Ascending aorta (tissue), 2 donors: ENCODE data around the gene KDM5B. TPM values are rescaled to one million over a fixed set of nuclear protein-coding genes. Genes with fewer than 3 reads are reported as not detected.

Experiments used
- DNase-seq, 2 donors: peaks; one replicate each; pipeline ENCODE4 v3.0.0-alpha.2; 2019; ENCODE audit warnings: low spot score in 2 of 2
- H3K27ac ChIP-seq, 2 donors: fragments of 200-600 bp; sonication (generic); one replicate each; pipeline ENCODE4 v1.5.1; 2016 to 2017; ENCODE audit warnings: mild to moderate bottlenecking in 1 of 2
- H3K27me3 ChIP-seq: fragments of 200-600 bp; sonication (generic); one replicate; pipeline ENCODE4 v1.5.1; 2017
- H3K36me3 ChIP-seq, 2 donors: fragments of 200-600 bp; sonication (generic); one replicate each; pipeline ENCODE4 v1.5.1; 2016
- H3K4me1 ChIP-seq, 2 donors: fragments of 200-600 bp; sonication (generic); one replicate each; pipeline ENCODE4 v1.5.1; 2016 to 2017; ENCODE audit warnings: mild to moderate bottlenecking in 1 of 2
- H3K4me3 ChIP-seq, 2 donors: fragments of 200-600 bp; sonication (generic); one replicate each; pipeline ENCODE4 v1.5.1; 2016 to 2017; ENCODE audit warnings: mild to moderate bottlenecking in 1 of 2
- H3K9me3 ChIP-seq, 2 donors: fragments of 200-600 bp; sonication (generic); one replicate each; pipeline ENCODE4 v1.5.1; 2016
- intact Hi-C: fragments of 100-400 bp; cut with DNase I; formaldehyde crosslinking; loops from one replicate; pipeline ENCODE4 v1.15.1; 2023
- total RNA-seq: library from RNA; depleted of rRNA; stranded (reverse); fragments of >200 nt; gene quantifications from one replicate; pipeline ENCODE4 v1.1.0, GENCODE V29; 2016
- TF ChIP-seq, protein P1 (sequence below), 3 experiments: fragments of 200-600 bp in 2 of 3; fragments of 450-650 bp in 1 of 3; sonication (generic) in 2 of 3; IDR thresholded peaks; one replicate each; pipeline ENCODE4 v1.5.1; 2016 to 2019; ENCODE audit warnings: antibody characterized with exemption in 3 of 3, mild to moderate bottlenecking in 1 of 3, moderate library complexity in 1 of 3

The KDM5B gene
- total RNA-seq, 1 donor from 2014 or later, result 61.7 TPM

DNA sequence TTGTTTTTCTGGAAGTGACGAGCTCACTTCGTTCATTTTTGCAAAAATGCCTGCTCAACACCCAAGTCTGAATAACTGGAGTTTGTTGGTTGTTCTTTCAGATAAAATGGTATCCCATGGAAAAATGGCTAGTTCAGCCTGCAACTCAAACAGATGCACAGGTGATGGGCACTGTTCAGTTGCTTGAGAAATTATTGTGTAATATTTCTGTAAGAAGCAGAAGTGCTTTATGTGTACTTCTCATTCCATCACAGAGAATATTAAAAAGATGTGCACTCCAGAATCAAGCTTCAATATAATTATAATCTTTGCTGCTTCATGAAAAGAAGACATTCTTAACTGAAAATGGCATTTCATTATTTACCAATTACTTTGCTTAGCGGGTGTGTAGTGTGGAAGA is 107.0 kb downstream of the KDM5B start:
- Histone ChIP-seq H3K4me1 (no peaks in the 10 kb centered on the region), H3K9me3 (no peaks in the 10 kb centered on the region), H3K27ac (no peak overlapping the region), H3K27me3 (no peaks in the 10 kb centered on the region), H3K4me3 (no peak overlapping the region), H3K36me3 (no peaks in the 10 kb centered on the region)
- TF ChIP-seq, protein P1, sequence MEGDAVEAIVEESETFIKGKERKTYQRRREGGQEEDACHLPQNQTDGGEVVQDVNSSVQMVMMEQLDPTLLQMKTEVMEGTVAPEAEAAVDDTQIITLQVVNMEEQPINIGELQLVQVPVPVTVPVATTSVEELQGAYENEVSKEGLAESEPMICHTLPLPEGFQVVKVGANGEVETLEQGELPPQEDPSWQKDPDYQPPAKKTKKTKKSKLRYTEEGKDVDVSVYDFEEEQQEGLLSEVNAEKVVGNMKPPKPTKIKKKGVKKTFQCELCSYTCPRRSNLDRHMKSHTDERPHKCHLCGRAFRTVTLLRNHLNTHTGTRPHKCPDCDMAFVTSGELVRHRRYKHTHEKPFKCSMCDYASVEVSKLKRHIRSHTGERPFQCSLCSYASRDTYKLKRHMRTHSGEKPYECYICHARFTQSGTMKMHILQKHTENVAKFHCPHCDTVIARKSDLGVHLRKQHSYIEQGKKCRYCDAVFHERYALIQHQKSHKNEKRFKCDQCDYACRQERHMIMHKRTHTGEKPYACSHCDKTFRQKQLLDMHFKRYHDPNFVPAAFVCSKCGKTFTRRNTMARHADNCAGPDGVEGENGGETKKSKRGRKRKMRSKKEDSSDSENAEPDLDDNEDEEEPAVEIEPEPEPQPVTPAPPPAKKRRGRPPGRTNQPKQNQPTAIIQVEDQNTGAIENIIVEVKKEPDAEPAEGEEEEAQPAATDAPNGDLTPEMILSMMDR (IDR thresholded peaks at IDR 0.05), result no peak
- intact Hi-C loops, result no loop called here
- no peak for DNase-seq

DNA sequence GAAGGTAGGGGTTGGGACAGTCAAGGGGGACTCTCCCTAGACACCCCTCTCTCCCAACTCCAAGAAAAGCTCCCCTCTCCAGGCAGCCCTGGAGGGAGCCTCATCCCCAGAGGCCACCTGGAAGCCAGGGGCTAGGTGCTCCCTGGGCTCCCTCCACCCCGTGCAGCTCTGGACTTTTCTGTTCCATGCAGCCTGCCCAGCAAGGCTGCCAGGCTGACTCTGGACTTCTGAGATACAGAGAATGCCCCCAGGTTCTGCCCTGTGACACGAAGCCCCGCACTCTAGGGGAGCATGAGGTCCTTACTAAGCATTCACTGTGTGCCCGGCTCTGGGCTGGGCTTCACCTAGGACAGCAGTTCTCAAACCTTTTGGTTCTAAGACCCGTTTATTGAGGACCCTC is 108.2 kb downstream of the KDM5B start:
- no peak for DNase-seq
- Histone ChIP-seq H3K27me3 (no peaks in the 10 kb centered on the region), H3K27ac (no peak overlapping the region), H3K4me1 (no peaks in the 10 kb centered on the region), H3K4me3 (no peak overlapping the region), H3K36me3 (no peaks in the 10 kb centered on the region), H3K9me3 (no peaks in the 10 kb centered on the region)
- intact Hi-C loops, result no loop called here
- TF ChIP-seq, protein P1 (IDR thresholded peaks at IDR 0.05), result no peak

DNA sequence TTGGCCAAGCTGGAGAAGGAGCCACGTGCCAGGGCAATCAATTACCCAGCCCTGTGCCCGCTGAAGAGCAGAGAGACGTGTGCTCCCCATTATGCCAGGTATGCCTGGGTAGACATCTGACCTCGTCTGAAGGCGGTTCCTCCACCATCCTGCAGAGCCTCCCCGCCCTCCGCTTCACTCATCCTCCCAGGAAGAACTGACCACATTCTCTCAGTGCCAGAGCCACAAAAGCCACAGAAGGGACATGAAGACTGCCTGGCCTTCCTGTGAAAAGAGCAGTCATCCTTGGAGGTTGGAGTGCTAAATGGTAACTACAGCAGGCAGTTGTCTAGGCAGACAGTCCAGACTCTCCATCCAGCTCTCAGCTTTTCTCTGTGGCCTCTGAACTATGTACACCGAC is 109.9 kb downstream of the KDM5B start:
- intact Hi-C loops, result no loop called here
- no peak overlapping the region for H3K27ac ChIP-seq

DNA sequence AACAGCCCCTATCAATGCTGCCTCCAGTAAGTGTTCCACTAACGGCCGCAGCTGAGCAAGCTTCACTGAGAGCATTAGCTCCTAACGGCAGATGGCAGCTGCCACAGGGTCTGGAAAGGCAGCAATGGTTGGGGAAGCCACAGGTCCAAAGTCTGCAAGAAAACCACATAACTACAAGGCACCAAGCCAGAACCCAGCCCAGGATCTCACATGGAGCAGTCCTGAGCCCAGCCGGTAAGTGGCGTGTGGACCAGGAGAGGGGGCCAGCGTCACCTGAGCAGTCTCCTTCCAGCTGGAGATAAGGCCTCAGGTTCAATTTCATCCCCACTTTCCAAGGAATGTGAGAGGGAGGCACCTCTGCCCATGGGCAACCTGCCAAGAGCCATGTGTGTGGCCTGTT is 111.2 kb downstream of the KDM5B start:
- DNase-seq, result no peak
- TF ChIP-seq, protein P1 (IDR thresholded peaks at IDR 0.05), result no peak

More for the DNA sequence above, 109.9 kb downstream of the KDM5B start:
- no peak overlapping the region for H3K4me3 ChIP-seq
- H3K36me3 ChIP-seq, result no peaks in the 10 kb centered on the region
- TF ChIP-seq, protein P1 (IDR thresholded peaks at IDR 0.05), result no peak
- no peaks in the 10 kb centered on the region for H3K9me3 ChIP-seq
- H3K4me1 ChIP-seq, result no peaks in the 10 kb centered on the region
- H3K27me3 ChIP-seq, result no peaks in the 10 kb centered on the region
- DNase-seq, result no peak

DNA sequence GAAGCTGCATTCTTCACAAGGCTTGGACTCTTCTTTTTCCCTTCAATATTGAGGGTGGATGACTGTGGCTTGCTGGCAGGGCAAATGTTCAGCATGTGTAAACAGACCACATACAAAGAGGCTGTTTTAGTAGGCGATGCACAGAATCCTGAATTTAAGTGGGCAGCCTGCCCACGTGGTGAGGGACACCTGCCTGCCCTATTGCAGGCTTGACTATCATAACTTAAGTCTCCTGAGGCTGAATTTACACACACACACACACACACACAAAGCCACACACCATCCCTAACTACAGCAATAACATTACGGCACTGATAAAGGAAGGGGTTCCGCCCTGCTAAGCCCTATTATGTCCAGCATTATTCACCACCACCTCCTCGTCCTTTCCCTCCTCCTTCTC is 113.9 kb downstream of the KDM5B start:
- H3K9me3 ChIP-seq, result no peaks in the 10 kb centered on the region
- H3K4me3 ChIP-seq, result no peak overlapping the region
- H3K4me1 ChIP-seq, result no peaks in the 10 kb centered on the region
- DNase-seq, result no peak
- intact Hi-C loops, result no loop called here
- H3K27me3 ChIP-seq, result no peaks in the 10 kb centered on the region
- TF ChIP-seq, protein P1 (IDR thresholded peaks at IDR 0.05), result no peak
- no peak overlapping the region for H3K27ac ChIP-seq
- H3K36me3 ChIP-seq, result no peaks in the 10 kb centered on the region

More for the DNA sequence above, 111.2 kb downstream of the KDM5B start:
- Histone ChIP-seq H3K27me3 (no peaks in the 10 kb centered on the region), H3K9me3 (no peaks in the 10 kb centered on the region), H3K27ac (no peak overlapping the region), H3K4me1 (no peaks in the 10 kb centered on the region), H3K36me3 (no peaks in the 10 kb centered on the region), H3K4me3 (no peak overlapping the region)
- intact Hi-C loops, result no loop called here

DNA sequence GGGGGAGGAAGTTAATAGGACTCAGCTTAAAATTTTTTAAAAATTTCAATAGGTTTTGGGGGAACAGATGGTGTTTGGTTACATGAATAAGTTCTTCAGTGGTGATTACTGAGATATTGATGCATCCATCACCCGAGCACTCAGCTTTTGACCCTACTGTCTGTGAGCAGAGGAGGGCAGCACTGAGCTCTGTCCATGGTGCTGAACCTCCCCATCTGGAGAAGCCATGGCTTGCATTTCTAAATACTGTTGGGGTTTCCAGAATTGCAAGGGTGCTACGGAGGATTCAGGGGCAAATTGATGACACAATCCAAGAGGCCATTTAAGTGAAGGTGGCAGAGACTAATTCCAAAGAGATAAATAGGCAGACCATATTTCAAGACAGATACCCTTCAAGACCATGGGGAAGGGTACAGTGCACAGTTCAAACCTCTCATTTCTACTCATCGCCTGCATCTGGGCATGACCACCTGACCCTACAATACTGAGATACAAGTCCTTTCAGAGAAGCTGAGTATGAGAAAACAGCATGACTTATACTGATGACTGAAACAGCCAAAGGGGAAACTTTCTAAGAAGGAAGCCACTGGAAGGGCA is 115.2 kb downstream of the KDM5B start:
- no peak overlapping the region for H3K4me3 ChIP-seq
- peak in 1 of 2 donors; percentile 69 for DNase-seq

More for the DNA sequence above, 115.2 kb downstream of the KDM5B start:
- TF ChIP-seq, protein P1 (IDR thresholded peaks at IDR 0.05), result peak in 1 of 3 experiments; percentile 39
- no peaks in the 10 kb centered on the region for H3K36me3 ChIP-seq
- no peaks in the 10 kb centered on the region for H3K9me3 ChIP-seq
- intact Hi-C loops, result no loop called here
- no peaks in the 10 kb centered on the region for H3K4me1 ChIP-seq
- H3K27me3 ChIP-seq, result no peaks in the 10 kb centered on the region
- H3K27ac ChIP-seq, result no peak overlapping the region
